Left lung (tissue), 10 donors: Measurements from ENCODE around the gene CA12. TPM values are rescaled to one million over a fixed set of nuclear protein-coding genes. Genes with fewer than 3 reads are reported as not detected.

Experiments
- ATAC-seq: fragments of 200-7000 bp; cut with Tn5 transposase; one replicate; pipeline ENCODE4 v1.9.1; 2020; ENCODE audit warnings: moderate library complexity
- DNase-seq, 4 donors: peaks; one replicate each; pipeline ENCODE4 v3.0.0-alpha.2; 2013 to 2020
- H3K27ac ChIP-seq, 2 donors: fragments of 200-600 bp; sonication (generic) in 1 of 2; one replicate each; pipeline versions ENCODE4 v1.5.0 to v1.8.0; 2020 to 2021
- H3K27me3 ChIP-seq, 2 donors: fragments of 200-600 bp; sonication (generic) in 1 of 2; one replicate each; pipeline versions ENCODE4 v1.5.0 to v1.8.0; 2020 to 2021
- H3K36me3 ChIP-seq, 2 donors: fragments of 200-600 bp; sonication (generic) in 1 of 2; one replicate each; pipeline versions ENCODE4 v1.5.0 to v1.8.0; 2020 to 2021
- H3K4me1 ChIP-seq, 2 donors: fragments of 200-600 bp; one replicate each; pipeline ENCODE4 v1.8.0; 2021
- H3K4me3 ChIP-seq, 2 donors: fragments of 200-600 bp; sonication (generic) in 1 of 2; one replicate each; pipeline versions ENCODE4 v1.5.0 to v1.8.0; 2020 to 2021; ENCODE audit warnings: mild to moderate bottlenecking in 1 of 2
- H3K9me3 ChIP-seq, 2 donors: fragments of 200-600 bp; sonication (generic) in 1 of 2; one replicate each; pipeline versions ENCODE4 v1.5.0 to v1.8.0; 2020 to 2021
- intact Hi-C, 2 donors: fragments of 100-400 bp; cut with DNase I; formaldehyde crosslinking; loops; one replicate each; pipeline versions ENCODE4 v1.11.2 to v1.14.2; 2022
- polyA plus RNA-seq, 6 donors: library from polyadenylated mRNA; unstranded; fragments of 120-200 nt; gene quantifications; one replicate each; pipeline ENCODE4 v1.2.1, GENCODE V29; 2013; ENCODE audit not compliant: insufficient read length in 6 of 6
- total RNA-seq, 2 donors: library from RNA; stranded (reverse); fragmentation: NEBNext Ultra II Directional; extraction: Animal tissue kit (Norgen Biotek cat#: 25700); gene quantifications; one replicate each; pipeline ENCODE4 v1.2.1, GENCODE V29; 2021
- TF ChIP-seq, protein P1 (sequence below), 2 donors: fragments of 200-600 bp; sonication (generic) in 1 of 2; IDR thresholded peaks; one replicate each; pipeline versions ENCODE4 v1.5.0 to v1.8.0; 2021; ENCODE audit warnings: antibody characterized with exemption in 2 of 2
- donor health status: DM: no; HTN: yes; CAD: no.
- donor health status: DM: no; HTN: no; CAD: no.

The CA12 gene
- total and polyA plus RNA-seq, 8 donors: 1.6 to 20.5 (median 5.6) TPM

DNA sequence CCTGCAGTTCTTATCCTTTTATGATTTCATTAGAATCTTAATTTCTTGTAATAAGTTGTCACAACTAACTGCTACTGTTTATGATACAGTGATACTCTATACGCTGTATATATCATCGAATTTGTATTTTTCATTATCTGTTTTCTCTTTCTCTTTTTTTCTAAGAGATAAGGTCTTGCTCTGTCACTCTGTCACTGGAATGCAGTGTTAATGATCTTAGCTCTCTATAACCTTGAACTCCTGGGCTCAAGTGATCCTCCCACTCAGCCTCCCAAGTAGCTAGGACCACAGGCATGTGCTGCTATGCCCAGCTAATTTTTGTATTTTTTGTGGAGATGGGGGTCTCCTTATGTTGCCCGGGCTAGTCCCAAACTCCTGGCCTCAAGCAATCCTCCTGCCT lies 89.4 kb downstream of the CA12 start:
- peaks cover 0 to 6% of the 10 kb centered on the region in 2 donors for H3K36me3 ChIP-seq
- H3K4me1 ChIP-seq: peaks cover 0 to 78% of the 10 kb centered on the region in 2 donors
- H3K4me3 ChIP-seq: no peak overlapping the region
- peak overlapping the region in 1 of 2 donors; percentile 64 for H3K27ac ChIP-seq
- H3K9me3 ChIP-seq: no peaks in the 10 kb centered on the region
- no peaks in the 10 kb centered on the region for H3K27me3 ChIP-seq
- ATAC-seq (no peak), DNase-seq (no peak)
- TF ChIP-seq, protein P1, sequence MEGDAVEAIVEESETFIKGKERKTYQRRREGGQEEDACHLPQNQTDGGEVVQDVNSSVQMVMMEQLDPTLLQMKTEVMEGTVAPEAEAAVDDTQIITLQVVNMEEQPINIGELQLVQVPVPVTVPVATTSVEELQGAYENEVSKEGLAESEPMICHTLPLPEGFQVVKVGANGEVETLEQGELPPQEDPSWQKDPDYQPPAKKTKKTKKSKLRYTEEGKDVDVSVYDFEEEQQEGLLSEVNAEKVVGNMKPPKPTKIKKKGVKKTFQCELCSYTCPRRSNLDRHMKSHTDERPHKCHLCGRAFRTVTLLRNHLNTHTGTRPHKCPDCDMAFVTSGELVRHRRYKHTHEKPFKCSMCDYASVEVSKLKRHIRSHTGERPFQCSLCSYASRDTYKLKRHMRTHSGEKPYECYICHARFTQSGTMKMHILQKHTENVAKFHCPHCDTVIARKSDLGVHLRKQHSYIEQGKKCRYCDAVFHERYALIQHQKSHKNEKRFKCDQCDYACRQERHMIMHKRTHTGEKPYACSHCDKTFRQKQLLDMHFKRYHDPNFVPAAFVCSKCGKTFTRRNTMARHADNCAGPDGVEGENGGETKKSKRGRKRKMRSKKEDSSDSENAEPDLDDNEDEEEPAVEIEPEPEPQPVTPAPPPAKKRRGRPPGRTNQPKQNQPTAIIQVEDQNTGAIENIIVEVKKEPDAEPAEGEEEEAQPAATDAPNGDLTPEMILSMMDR (IDR thresholded peaks at IDR 0.05): no peak
- intact Hi-C loops: loop anchor here in 1 of 2 donors (5.0 kb wide), 1 partner anchor 110 kb away; no protein-coding TSS in a partner anchor

DNA sequence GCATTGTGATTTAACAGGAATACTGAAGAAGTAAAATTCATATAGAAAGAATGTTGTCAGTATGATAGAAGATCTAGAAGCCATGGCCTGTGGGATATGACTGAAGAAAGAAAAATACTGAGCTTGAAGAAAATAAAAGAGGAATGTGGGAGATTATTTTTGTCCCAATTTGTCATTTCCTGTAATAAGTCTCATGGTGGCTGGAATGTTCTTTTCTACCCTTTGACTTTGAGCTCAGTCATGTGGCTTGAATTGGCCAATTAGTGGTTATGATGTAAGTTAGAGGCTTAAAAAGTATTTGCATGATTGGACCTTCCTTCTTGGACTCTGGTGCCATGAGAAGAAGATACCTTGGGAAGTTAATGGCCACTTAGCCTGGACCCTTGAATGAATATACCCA lies 90.1 kb downstream of the CA12 start:
- DNase-seq (no peak), ATAC-seq (no peak)
- Histone ChIP-seq H3K27me3 (no peaks in the 10 kb centered on the region), H3K4me3 (no peak overlapping the region), H3K36me3 (peaks cover 0 to 6% of the 10 kb centered on the region in 2 donors), H3K4me1 (peaks cover 0 to 81% of the 10 kb centered on the region in 2 donors), H3K27ac (peak overlapping the region; percentile 47 to 64), H3K9me3 (no peaks in the 10 kb centered on the region)
- intact Hi-C loops: loop anchor here in 1 of 2 donors (5.0 kb wide), 1 partner anchor 111 kb away; no protein-coding TSS in a partner anchor
- TF ChIP-seq, protein P1 (IDR thresholded peaks at IDR 0.05): no peak

DNA sequence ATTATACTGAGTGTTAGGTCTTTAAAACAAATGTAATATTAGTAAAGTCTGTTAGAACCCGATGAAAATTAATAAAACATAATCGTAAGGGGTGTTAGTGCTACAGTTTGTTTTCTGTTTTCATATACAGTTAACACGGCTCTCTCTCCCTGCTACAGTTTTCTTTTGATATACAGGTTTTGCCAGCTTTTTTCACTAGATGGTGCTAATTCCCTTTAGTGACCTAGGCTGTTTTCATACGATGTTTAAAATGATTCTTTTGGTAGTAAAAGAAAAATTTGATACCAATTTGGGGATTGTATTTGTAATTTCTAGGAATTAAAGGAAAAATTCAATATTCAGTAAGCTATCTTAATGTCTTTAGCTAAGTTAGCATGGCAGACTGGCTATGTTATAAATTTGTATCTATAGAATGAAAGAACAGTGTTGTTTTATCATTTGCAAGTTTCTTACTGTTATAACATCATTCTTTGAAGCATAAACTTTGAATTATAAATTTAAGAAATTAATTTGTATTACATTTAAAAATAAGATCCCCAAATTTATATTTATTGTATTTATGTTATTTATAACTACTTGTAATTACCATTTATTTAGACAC lies 92.8 kb downstream of the CA12 start:
- TF ChIP-seq, protein P1 (IDR thresholded peaks at IDR 0.05): peak; percentile 56 to 58
- Histone ChIP-seq H3K4me3 (no peak overlapping the region), H3K36me3 (peaks cover 0 to 22% of the 10 kb centered on the region in 2 donors), H3K9me3 (no peaks in the 10 kb centered on the region), H3K4me1 (peaks cover 0 to 59% of the 10 kb centered on the region in 2 donors), H3K27ac (no peak overlapping the region), H3K27me3 (no peaks in the 10 kb centered on the region)
- intact Hi-C loops: no loop called here
- peak in 2 of 4 donors; percentile 55 to 68 for DNase-seq
- peak; percentile 77 for ATAC-seq

DNA sequence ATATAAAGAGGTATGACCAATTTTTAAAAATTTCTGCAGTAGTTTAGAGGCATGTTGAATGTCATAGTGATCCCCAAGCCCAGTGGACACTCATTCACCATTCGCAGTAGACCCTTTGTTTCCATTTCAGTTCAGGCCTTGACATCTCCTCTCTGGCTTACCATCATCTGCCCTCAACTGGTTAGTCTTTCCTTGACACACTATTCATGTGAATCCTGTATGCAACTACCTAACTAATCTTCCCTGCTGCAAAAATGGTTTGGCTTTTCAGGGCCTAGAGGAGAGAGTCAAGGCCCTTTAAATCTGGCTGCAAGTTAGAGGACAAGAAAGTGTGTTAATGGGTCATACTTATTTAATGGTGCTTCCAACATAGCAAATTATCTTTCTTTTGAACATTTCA lies 93.3 kb downstream of the CA12 start:
- Histone ChIP-seq H3K4me3 (no peak overlapping the region), H3K9me3 (no peaks in the 10 kb centered on the region), H3K27ac (no peak overlapping the region), H3K27me3 (no peaks in the 10 kb centered on the region), H3K36me3 (peaks cover 0 to 22% of the 10 kb centered on the region in 2 donors), H3K4me1 (peaks cover 0 to 59% of the 10 kb centered on the region in 2 donors)
- TF ChIP-seq, protein P1 (IDR thresholded peaks at IDR 0.05): no peak
- ATAC-seq: no peak
- intact Hi-C loops: no loop called here
- no peak for DNase-seq

DNA sequence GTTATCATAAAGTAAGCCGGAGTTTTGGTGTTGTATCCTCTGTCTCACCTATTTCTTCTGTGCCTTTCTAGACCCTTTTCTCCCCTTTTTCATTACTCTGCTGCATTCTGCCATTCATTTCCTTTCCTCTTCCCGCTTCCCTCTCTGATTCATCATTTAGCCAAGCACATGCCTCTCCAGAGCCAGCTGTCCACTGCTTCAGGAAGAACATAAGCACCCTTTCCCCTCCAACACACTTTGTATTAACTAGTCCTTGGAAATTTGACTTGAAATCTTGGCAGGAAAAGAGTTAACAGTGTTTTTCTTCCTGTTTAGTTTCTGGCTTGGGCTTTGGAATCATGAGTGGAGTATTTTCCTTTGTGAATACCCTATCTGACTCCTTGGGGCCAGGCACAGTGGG lies 94.5 kb downstream of the CA12 start:
- DNase-seq (no peak), ATAC-seq (no peak)
- H3K36me3 ChIP-seq: peaks cover 0 to 22% of the 10 kb centered on the region in 2 donors
- H3K9me3 ChIP-seq: no peaks in the 10 kb centered on the region
- intact Hi-C loops: no loop called here
- TF ChIP-seq, protein P1 (IDR thresholded peaks at IDR 0.05): no peak
- no peak overlapping the region for H3K4me3 ChIP-seq
- H3K27ac ChIP-seq: no peak overlapping the region
- peaks cover 4 to 58% of the 10 kb centered on the region in 2 donors for H3K4me1 ChIP-seq
- H3K27me3 ChIP-seq: no peaks in the 10 kb centered on the region
